ENCODE results near the gene ATP6V1B1.

ATP6V1B1 gene

DNA sequence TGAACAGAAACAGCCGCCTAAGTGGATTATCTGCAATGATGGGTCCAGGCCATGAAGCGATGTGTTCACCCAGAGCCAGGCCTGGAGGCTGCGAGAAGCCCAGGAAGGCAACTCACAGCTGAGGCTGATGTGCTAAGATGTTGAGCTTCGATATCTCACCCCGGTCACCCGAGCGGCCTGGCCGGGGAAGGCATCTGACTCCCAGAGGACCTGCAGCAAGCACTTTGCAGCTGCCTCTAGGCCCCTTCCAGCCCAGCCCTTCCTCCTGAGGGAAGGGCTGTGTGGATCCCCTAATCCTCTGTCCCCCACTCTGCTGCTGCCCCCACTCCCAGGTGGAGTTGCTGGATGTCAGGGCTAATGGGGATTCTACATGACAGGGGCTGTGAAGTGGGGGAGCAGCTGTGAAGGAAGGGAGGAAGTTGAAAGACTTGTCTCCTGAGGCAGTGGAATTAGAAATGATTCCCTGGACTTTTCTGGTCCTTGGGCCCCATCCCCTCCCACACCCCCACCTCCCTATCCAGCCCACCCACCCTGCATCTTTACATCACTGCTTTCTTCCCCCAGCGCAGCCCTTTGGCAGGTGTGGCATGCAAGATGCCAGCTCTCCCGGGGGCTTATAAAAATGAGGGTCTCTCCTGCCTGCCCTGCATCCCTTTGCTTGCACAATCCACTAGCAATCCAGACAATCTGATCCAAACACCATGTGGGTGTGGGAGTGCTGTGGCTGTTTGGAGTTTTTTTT, 4.3 kb downstream of the ATP6V1B1 start:
- DNase-seq, result no peak
- in situ Hi-C loops (cut with HindIII; ENCODE audit: low pct_ligation_motif_present, low pct_unique_long_range_greater_than_20kb, low sequenced_read_pairs), result no loop called here

DNA sequence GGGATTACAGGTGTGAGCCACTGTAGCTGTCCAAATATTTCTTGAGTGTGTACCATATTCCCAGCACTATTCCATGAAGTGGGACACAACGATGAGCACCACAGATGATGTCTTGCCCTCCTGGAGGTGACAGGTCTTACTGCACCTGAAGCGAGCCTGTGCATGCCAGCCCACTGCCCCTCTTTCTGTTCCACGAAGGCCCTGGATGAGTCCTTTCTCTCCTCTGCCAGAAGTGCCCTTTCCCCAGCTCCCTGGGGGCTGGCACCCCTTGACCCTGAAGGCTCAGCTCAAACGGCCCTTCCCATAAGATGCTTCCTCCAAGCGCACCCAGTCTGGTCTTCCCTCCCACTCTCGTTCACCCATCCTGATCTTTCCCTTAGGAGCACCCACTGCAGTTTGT, 5.5 kb downstream of the ATP6V1B1 start:
- in situ Hi-C loops (cut with HindIII; ENCODE audit: low pct_ligation_motif_present, low pct_unique_long_range_greater_than_20kb, low sequenced_read_pairs), result no loop called here
- no peak for DNase-seq

DNA sequence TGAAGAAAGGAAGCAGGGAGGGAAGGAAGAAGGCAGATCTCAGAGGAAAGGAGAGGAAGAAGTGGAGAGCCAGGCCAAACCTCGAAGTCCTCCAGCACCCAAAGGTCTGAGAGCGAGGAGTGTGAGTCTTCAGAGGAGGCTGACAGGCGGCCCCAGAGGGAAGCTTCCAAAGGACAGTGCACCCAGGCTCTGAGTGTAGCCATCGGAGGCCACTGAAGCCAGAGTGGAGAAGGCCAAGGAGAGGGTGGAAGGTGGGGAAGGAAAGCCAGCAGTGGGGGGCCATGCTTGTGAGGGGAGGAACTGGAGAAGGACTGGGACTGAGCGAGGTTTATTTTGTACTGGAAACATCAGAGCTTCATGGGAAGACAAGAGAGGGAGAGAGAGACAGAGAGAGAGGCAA, 6.0 kb downstream of the ATP6V1B1 start:
- no peak for DNase-seq
- in situ Hi-C loops (cut with HindIII; ENCODE audit: low pct_ligation_motif_present, low pct_unique_long_range_greater_than_20kb, low sequenced_read_pairs), result no loop called here

DNA sequence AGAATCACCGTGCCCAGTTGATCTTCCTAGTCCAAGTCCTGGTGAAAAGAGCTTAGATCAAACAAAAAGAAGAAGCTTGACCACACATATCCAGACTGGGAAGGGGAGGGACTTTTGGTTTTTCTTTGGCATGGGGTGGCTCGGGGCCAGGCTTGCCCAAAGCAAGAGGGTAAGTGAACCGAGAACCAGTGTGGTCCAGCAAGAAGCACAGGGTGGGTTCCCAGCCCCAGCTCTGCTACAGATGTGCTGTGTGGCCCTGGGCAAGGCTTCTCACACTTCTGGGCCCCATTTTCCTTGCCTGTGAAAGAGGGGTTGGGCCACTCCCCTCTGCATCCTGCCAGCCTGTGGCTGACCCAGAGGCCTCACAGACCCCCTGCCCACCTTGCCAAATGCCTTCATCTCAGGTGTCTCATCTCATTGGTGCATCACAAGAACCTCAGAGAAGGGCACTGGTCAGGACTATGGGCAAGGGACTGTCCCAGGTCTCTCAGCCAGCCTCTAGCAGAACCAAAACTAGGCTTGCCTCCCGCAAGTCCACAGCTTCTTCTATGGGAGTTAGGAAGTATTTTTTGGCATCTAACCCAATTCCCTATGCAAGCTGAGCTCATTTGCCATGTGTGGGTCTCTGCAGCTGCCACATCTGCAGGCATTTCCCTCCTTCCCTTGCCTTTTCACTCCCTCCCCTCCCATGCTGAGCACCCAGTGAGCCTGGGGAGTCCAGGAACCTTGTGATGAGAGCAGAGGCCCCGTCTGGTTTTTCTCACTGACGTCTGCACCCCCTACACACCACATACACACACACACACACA, 6.9 kb downstream of the ATP6V1B1 start:
- in situ Hi-C loops (cut with HindIII; ENCODE audit: low pct_ligation_motif_present, low pct_unique_long_range_greater_than_20kb, low sequenced_read_pairs), result no loop called here

DNA sequence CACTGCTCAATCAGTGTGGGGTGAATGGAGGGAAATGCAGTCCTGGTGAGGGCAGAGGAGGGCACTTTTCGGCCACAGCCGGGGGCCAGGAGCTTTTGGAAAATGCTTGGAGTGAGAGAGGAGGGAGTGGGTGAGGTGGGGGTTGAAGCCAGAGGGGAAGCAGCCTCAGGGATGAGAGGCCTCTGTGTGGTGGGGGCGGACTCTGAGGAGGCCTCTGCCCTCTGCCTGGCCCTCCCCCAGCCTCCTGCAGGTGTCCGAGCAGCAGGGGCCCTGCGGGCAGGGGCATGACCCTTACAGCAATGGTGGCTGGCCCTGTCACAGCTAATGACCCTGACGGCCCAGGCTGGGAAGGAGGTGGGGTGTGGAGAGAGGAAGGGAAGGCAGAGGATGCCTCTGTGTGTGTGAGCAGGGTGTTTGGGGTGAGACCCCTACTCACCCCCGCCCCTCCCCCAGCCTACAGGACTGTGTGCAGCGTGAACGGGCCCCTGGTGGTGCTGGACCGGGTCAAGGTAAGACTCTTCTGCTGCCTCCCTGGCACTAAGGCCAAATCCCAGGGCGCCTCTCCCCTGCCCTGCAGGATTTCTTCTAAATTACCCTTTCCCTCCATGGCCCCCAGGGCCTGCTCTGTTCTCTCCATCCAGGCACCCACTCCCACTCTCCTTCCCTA, 7.6 kb downstream of the ATP6V1B1 start:
- in situ Hi-C loops (cut with HindIII; ENCODE audit: low pct_ligation_motif_present, low pct_unique_long_range_greater_than_20kb, low sequenced_read_pairs), result no loop called here
- DNase-seq, result no peak

More for the DNA sequence above, 6.9 kb downstream of the ATP6V1B1 start:
- no peak for DNase-seq

DNA sequence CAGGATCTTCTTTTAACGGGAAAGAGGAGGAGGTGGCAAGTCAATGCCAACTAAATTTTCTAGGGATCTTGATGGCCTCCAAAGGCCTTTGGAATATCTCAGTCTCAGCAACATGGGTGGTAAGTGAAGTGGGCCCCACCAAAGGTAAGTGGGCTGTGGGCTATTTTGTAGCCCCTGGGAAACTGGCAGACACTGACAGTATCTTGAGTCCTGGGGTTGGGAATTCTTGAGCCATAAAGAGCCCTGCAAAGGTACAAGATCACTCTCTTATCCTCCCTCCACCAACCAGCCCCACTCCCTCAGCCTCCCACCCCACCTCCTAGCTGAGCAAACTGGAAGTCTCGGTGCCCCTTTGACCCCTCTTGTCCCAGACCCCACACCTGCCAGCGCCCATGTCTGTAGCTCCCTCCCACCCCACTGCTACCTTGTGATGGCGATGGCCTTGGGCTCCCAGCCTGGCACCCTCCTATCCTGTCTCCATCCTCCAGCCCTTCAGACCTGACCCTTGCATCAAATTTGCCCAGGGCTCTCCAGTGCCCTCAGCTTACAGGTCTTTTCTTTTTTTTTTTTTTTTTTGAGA, 8.5 kb downstream of the ATP6V1B1 start:
- DNase-seq, result no peak
- in situ Hi-C loops (cut with HindIII; ENCODE audit: low pct_ligation_motif_present, low pct_unique_long_range_greater_than_20kb, low sequenced_read_pairs), result no loop called here

DNA sequence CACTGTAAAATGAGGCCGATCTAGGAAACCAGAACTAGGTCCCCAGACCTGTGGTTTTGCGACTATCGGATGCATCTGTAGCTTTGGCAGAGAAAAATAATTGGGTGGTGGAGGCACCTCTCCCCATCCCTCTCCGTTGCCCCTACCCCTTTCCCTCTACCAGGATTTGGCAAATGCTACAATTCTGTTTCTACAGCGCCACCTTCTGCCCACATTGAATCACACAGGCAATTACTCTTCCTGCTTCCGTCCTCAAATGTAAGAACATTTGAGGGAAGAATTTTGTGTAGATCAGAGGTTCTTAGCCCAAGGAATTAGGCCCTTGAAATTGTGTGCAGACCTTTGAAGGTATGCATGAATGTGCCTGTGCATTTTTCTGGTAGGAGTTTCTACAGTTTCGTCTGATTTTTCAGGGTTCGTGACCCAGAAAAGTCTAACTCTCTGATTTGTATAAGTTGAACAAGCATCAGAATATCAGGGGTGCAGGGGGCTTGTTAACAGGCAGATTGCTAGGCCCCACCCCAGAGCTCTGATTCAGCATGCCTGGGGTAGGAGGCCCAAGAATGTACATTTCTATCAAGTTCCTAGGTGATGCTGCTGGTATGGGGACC, 11.2 kb downstream of the ATP6V1B1 start:
- DNase-seq, result peak; percentile 73
- in situ Hi-C loops (cut with HindIII; ENCODE audit: low pct_ligation_motif_present, low pct_unique_long_range_greater_than_20kb, low sequenced_read_pairs), result no loop called here

DNA sequence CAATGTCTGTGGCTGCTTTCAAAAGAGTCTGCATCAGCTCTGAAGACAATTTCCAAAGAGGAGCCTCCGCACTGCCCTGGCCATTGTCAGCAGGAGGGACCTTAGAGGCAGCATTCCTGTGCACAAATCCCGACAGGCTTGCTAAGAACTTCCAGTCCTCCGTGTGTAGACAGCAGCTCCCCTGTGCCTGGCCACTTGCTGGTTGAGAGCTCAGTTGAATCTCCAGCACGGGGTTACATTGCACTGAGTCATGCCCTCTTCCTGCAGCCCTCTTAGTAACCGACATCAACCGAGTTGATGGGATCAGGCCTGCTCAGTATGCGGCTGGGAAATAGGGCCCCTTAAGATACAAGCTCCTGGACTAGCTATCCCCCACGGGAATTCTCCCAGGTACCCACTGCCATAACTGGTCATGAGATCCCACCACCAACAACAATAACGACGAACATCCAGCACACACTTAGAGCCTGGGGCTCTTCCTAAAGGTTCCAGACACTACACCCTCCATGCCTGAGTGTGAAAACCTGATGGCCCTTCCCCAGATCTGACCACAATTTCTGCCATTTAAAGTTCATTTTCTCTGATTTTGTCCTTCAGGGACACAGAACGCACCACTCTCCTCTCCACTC, 12.0 kb downstream of the ATP6V1B1 start:
- DNase-seq, result peak; percentile 83
- in situ Hi-C loops (cut with HindIII; ENCODE audit: low pct_ligation_motif_present, low pct_unique_long_range_greater_than_20kb, low sequenced_read_pairs), result no loop called here

DNA sequence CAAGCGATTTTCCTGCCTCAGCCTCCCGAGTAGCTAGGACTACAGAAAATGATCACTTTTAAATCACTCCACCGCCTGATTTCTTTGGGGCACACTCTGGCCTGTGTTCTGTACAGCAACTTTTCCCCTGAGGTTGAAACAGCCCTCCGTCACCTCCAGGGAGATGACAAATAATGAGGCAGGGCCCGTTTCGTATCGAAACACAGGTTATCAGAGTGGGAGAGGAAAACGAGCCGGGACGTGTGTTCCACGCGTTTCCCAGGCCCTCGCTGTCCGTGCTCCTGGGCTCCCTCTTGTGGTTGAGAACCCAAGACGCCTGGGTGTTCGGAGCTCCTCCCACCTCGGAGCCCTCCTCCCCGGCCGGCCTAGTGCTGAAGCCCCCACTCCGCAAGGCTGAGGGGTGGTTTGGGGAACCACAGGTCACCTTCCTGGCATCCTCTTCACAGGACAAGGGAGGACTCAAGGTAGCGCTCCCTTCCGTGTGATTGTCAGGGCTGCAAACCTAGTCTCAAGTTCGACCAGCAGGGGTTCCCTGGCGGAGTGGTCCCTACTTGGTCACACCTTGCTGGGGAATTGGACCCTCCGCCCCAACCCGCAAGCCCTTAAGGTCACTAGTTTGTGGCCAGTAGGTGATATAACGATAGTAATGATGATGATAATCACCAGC, 12.8 kb downstream of the ATP6V1B1 start:
- DNase-seq, result peak; percentile 86
- in situ Hi-C loops (cut with HindIII; ENCODE audit: low pct_ligation_motif_present, low pct_unique_long_range_greater_than_20kb, low sequenced_read_pairs), result no loop called here

DNA sequence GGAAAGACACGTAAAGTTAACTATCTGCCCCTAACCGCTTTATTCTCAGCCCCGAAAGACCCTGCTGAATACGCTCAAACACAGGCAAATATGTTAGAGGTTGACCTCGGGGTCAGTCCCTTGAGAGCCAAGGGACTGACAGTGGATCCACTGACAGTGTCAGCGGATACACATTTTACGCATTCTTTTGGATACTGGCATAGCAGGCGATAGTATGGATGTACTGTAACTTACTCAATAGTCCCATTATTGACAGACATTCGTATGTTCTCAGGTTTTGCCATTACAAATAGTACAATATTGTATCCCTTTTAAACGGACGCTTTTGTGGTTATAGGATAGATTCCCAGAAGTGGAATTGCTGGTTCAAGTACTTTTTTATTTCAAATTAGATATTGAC, 13.4 kb downstream of the ATP6V1B1 start:
- in situ Hi-C loops (cut with HindIII; ENCODE audit: low pct_ligation_motif_present, low pct_unique_long_range_greater_than_20kb, low sequenced_read_pairs), result no loop called here

DNA sequence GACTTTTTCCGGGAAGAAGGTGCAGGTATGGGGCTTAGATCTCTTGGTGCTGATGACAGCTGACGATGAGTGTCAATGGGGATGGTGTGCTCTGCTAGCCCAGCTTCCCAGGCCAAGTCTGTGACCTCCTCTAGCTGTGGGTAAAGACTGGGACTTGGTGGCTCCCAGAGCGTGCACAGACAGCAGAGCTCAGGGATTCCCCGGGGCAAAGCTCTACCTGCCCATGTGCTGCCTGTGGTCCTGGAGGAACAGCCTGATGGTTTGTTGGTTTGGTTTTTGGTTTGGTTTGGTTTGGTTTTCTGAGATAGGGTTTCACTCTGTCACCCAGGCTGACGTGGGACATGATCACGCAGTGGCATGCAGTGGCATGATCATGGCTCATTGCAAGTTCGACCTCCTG, 19.2 kb downstream of the ATP6V1B1 start:
- no peak for DNase-seq
- in situ Hi-C loops (cut with HindIII; ENCODE audit: low pct_ligation_motif_present, low pct_unique_long_range_greater_than_20kb, low sequenced_read_pairs), result no loop called here

More for the DNA sequence above, 13.4 kb downstream of the ATP6V1B1 start:
- no peak for DNase-seq

DNA sequence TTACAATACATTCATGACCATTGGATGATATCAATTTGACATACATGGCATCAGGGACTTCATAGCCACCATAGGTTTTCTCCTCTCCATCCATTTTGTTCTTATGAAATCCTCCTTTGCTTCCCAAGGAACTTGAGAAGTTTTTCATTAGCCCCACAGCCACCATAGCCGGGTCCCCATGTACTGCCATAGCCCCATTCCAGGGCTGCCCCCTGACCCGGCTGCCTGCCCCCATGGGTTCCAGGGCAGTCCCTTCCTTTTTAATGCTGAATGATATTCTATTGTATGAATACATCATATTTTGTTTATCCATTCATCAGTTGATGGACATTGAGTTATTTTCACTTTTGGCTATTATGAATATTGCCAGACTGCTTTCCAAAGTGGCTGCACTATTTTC, 20.4 kb downstream of the ATP6V1B1 start:
- DNase-seq, result no peak
- in situ Hi-C loops (cut with HindIII; ENCODE audit: low pct_ligation_motif_present, low pct_unique_long_range_greater_than_20kb, low sequenced_read_pairs), result no loop called here

DNA sequence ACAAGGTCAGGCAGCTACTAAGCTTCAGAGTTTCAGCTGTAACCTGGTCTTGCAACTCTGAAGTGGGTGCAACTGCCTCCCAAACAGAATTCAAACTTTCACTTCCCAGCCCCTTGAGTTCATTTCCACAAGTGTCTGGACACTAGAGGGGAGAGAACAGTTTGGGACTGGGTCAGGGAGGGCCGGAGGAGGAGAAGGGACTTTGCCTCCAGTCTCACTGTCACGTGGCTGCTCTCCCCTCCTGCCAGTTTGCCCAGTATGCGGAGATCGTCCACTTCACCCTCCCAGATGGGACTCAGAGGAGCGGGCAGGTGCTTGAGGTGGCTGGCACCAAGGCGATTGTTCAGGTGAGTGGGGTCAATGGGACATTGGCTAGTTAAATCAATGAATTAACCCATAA, 22.1 kb downstream of the ATP6V1B1 start:
- in situ Hi-C loops (cut with HindIII; ENCODE audit: low pct_ligation_motif_present, low pct_unique_long_range_greater_than_20kb, low sequenced_read_pairs), result no loop called here
- DNase-seq, result no peak

DNA sequence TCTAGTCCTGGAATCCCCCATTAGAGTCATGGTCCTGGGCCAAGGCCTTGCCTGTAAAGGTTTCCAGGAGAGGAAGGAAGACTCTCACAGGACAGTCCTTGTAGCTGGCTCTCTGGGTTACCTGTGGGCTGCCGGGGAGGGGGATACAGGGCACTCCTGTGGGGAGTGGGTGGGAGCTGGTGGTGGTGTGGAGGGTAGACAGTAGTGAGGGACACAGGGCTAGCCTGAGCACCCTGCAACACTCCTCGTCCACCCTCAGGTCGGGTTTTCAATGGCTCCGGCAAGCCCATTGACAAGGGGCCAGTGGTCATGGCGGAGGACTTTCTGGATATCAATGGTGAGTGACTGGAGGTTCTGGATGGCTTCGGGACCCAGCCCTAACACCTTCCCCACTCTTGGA, 23.1 kb downstream of the ATP6V1B1 start:
- DNase-seq, result no peak
- in situ Hi-C loops (cut with HindIII; ENCODE audit: low pct_ligation_motif_present, low pct_unique_long_range_greater_than_20kb, low sequenced_read_pairs), result no loop called here

DNA sequence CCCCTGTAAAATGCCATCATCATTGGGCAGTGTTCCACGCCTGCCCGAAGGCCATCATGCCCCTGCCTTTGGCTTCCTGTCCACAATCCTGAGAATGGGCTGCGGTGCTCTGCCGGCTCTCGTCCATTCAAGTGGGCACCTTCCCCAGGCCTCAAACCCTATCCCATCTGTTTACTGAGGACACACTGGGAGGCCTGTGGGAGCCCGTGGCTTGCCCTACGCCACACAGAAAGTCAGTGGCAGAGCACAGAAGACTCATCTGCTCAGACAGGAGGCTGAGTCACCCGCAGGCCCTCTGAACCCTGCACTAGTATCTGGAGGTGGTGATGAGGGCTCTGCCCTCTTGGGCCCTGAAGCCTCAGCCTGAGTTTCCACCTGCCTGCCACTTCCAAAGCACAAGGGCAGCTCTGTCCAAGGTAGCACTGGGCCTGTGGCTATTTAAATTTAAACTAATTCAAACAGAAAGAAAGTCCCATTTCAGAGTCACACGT, 23.6 kb downstream of the ATP6V1B1 start:
- DNase-seq, result no peak
- in situ Hi-C loops (cut with HindIII; ENCODE audit: low pct_ligation_motif_present, low pct_unique_long_range_greater_than_20kb, low sequenced_read_pairs), result no loop called here

DNA sequence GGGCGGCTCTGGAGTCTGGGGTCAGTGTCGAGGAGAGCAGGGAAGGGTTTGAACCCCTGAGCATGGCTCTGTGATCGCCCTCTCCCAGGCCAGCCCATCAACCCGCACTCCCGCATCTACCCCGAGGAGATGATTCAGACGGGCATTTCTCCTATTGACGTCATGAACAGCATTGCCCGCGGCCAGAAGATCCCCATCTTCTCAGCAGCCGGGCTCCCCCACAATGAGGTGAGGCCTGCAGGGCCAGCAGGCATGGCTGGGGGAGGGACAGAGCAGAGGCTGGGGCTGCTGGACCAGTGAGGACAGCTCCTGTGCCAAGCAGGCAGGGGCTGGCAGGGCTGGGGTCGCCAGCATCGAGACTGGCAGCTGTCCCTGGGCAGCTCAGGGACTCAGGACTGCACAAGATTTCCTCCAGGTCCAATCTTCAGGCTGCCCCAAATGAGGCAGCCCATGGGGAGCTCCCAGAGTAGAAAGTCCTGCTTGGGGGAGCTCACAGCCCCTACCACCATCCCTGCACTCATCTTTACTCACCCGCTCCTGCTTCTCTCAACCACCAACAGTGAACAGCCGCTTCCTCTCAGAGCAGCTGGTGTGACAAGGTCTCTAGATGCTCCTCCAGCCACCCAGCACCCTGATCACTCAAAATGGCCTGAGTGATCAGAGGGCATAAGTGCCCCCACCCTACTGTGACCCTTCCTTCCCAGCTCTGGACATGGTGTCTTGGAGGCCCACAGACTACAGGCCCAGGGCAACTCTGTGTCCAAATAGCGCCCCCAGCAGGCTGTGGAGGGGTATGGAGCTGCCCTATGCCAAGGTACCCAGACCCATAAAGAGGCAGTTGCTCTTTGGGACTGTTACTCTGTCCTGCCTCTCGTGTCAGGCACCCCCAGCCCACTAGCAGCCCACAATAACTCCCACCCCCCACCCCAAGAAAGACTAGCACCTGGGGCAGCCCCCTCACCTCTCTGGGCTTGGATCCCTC, 24.4 kb downstream of the ATP6V1B1 start:
- in situ Hi-C loops (cut with HindIII; ENCODE audit: low pct_ligation_motif_present, low pct_unique_long_range_greater_than_20kb, low sequenced_read_pairs), result no loop called here
- no peak for DNase-seq
